Umbilical cord (tissue), 2 donors: ENCODE data around the gene DAB2IP. TPM values are rescaled to one million over a fixed set of nuclear protein-coding genes. Genes with fewer than 3 reads are reported as not detected.
"Not testable (repeated sequence)": the region's sequence is repeated elsewhere in the genome, so short reads cannot be mapped to it uniquely, and the experiment has no call there.

Source experiments
- DNase-seq: peaks from one replicate; pipeline ENCODE4 v3.0.0-alpha.2; 2015; ENCODE audit warnings: low spot score
- total RNA-seq: library from RNA; depleted of rRNA; stranded (reverse); fragments of >200 nt; gene quantifications from one replicate; pipeline ENCODE4 v1.2.3, GENCODE V29; 2014; ENCODE audit warnings: low replicate concordance; ENCODE audit not compliant: insufficient read depth

DAB2IP gene
- total RNA-seq, 1 donor from 2014 or later: 60.9 TPM

DNA sequence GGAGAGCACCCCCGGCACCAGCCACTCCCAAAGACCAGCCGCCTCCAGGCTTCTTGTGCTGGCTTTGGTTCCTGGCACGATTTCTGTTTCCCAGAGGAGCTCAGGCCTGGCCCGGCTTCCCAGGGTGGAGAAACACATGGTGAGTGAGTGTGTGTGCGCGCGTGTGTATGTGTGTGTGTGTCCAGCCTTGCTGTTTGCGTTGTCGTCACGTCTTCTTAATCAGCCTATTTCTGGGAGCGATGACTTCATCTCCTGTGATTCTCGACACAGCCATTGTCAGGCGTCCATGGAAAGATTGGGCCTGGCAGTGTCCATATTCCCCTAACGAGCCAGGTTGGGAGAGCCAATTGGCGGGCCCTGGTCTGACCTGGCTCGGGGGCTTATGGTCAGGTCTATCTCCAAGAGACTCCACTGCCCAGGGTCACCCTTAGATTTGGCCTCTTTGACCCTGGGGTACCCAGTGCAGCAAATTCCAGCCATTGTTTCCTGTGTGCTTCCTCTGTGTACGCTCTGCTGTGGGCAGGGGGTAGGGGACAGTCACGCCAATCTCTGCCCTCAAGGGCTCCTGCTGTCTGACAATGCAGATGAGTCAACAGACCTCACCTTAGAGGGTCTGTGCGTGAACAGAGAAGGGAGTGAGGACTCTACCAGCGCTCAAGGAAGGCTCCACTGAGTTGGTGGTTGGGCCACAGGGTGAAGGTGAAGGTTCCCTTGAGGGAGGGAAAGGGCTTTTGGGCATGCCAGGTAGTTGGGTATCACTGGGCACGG lies 73.8 kb downstream of the DAB2IP start:
- peak; percentile 98 for DNase-seq

DNA sequence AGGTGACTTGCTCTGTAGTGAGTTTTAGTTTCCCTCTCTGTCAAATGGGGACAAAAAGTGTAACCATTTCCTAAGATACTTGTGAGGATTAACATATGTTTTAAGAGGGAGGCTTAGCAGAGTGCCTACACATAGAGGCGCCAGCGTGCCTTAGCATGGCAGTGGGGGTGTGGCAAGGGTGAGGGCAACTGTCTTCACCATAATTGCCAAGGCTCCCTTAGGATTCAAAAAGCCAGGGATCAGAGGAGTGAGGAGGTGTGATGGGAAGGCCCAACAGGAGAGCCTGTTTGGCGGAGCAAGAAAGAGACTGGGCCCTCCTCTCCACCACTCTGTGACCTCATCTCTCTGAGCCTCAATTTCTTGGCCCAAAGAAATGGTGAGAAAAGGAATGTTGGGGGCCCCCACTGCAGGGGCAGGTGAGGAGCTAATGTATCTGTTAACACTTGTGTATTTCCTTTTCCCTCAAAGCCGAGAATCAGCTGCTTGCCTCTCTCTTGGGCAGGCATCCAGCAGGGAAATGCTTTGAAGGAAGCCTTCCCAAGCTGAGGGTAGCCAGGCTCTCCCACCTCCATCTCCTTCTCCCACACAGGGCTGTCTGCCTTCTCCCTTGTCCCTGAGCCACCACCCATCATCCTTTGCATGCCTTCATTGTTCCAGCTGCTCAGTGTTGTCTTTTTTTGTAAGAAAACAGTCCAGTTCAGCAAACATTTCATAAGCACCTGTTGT lies 76.0 kb downstream of the DAB2IP start:
- DNase-seq: no peak

DNA sequence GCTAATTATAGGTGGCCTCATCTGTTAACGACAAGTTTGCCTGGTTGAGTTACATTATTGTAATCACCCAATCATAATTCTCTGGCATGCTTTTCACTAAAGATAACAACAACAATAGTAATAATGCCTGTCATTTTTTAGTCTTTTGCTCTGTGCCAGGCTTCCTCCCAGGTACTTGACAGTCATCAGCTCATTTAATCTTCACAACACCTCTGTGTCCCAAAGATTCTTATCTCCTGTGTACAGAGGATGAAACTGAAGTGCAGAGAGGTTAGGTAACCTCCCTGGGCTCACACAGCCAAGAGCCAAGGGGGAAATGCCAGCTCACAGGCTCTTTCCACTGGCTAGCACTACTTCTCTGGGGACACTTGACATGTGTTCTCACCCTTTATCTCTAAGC lies 77.5 kb downstream of the DAB2IP start:
- no peak for DNase-seq

DNA sequence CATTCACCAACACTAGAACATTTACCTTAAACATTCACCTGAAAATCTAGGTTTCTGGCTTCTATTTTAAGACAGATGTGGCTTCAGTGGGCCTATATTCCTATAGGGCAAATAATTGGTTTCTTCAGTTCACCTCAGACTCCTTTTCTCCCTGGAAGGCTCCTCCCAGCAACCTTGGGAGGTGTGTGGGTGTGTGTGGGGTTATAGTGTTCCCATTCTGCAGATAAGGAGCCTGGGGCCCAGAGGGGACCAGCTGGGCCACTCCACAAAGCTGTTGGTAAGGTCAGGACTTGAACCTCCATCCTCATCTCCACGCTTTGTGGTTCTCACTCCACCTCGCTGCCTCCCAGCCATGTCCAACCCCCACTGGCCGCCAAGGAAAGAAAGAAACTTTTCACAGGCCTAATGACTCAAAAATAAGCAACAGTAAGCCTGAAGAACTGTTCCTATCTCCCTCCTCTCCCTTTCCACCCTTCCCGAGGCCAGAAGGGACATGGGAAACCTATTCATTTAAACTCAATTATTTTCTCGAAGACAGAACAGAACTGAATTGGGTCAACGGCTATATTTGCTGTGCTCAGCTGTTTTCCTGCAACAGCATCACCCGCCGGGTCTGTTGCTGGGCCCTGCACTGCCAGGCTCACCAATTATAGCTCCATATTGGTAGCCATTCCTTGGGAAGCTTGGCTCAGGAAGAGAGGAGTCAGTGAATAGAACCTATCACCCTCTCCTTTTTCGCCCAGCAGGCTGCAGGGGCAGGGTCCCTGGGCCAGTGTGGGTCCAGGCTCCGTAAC lies 78.5 kb downstream of the DAB2IP start:
- no peak for DNase-seq

DNA sequence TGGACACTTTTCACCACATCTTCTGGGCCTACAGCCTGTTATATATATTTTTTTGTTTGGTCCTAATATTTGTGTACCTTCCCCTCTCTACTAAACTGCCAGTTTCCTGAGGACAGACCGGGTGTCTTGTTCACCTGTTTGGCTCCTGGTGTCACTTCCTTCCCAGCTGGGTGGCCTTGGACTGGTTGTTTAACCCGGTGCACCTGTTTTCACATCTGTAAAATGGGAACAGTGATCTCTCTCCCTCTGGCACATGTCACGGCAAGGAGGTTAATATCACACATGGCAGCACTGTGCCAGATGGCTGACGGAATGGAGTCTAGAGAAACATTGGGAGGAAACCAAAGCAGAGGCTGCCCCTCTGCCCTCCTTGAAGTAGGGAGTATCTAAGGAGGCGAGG lies 79.7 kb downstream of the DAB2IP start:
- no peak for DNase-seq

DNA sequence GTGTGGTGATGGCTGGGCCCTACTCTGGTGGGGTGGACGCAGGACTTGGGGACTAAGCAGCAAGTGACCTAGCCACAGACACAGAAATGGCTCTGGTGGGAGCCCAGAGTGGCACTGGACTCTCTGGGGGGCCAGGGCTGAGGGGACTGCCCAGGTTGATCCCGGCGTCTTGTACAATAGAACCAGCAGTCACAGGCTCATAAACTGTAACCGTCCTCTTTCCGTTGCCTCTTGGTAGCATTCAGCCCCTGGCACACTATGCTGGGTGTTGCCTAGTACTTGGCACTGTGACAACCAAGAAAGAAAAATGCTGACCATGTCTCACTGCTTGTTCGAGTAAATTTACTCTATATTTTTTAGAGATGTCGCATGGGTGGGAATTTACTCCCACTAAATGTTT lies 80.5 kb downstream of the DAB2IP start:
- DNase-seq: no peak

DNA sequence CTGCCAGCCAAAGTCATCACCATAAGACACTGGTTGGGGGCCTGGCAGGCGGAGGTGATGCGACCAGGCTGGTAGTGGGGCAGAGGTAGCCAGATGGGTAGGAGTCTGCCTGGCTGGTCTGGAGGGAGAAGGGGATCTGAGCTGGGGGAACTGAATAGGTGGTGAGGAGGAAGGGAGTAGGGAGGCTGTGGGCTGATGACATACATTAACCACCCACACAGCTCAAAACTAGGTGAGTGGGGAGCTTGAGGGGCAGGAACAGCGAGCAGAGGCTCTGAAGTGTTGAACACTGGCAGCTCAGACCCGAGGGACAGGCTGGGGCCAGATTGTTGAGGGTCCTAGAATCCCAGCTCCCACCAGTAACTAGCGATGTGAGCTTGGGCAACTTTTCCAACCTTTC lies 81.0 kb downstream of the DAB2IP start:
- no peak for DNase-seq

DNA sequence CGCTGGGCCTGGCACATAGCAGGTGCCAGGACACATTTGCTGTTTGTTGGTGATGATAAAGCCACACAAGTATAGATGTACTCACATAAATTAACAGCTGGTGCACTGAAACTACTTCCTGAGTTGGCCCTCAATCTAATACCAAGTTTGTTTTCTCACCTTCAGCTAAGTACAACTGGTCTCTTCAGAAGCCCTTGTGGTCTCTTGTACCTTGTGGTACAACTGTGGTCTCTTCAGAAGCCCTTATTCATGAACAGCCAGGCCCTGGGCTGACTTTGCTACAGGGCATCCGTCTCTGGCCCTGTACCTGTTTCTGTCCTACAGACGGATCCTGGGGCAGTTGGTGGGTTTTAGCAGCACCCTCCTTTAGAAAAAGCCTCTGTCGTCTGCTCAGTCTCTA lies 81.5 kb downstream of the DAB2IP start:
- no peak for DNase-seq

DNA sequence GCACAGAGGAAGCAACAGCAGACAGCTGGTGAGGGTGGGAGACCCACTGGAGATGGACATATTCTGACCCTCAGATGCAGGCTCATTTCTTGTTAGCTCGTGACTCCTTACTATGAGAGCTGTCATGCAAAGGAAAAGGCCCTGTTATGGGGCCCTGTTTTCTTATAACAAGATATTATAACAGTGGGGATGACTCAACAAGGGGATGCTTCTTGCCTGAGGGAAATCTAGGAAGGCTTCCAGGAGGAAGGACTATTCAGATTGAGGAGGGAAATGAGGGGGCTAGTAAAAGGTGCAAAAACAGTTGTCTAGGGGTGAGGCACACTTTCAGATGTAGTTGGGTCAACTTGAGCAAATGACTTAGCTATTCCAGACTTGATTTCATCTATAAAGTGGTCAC lies 83.0 kb downstream of the DAB2IP start:
- DNase-seq: no peak

DNA sequence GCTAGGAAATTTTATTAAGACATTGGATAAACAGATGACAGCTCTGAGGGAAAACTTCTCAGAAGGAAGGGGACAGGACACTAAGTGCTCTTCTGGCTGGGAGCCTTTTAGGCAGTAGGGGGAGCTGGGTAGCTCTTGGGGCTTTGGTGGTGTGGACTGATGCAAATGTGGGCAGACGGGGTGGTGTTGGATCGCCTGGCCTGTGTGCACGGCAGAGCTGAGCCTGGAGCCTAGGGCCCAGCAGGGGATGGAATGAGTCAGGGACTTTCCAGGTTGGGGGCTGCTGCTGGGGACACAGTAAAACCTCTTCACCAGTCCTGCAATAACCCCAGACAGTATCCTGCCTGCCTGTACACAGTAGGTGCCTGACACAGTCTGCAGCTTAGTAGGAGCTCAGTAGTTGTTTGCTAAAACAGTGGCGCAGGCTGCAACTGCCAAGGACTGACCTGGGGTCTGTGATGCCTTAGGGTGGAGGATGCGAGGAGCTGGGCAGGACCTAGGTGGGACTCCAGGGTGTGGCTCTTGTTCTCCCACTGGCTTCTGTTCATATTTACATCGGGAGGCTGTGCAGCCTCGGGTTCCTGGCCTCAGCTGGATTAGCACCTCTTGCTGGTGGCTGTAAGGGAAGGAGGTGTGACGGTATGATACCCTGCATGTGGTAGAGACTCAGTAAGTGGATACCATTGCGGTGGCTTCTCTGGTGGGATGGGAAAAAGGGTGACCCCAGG lies 83.8 kb downstream of the DAB2IP start:
- DNase-seq: peak; percentile 14

DNA sequence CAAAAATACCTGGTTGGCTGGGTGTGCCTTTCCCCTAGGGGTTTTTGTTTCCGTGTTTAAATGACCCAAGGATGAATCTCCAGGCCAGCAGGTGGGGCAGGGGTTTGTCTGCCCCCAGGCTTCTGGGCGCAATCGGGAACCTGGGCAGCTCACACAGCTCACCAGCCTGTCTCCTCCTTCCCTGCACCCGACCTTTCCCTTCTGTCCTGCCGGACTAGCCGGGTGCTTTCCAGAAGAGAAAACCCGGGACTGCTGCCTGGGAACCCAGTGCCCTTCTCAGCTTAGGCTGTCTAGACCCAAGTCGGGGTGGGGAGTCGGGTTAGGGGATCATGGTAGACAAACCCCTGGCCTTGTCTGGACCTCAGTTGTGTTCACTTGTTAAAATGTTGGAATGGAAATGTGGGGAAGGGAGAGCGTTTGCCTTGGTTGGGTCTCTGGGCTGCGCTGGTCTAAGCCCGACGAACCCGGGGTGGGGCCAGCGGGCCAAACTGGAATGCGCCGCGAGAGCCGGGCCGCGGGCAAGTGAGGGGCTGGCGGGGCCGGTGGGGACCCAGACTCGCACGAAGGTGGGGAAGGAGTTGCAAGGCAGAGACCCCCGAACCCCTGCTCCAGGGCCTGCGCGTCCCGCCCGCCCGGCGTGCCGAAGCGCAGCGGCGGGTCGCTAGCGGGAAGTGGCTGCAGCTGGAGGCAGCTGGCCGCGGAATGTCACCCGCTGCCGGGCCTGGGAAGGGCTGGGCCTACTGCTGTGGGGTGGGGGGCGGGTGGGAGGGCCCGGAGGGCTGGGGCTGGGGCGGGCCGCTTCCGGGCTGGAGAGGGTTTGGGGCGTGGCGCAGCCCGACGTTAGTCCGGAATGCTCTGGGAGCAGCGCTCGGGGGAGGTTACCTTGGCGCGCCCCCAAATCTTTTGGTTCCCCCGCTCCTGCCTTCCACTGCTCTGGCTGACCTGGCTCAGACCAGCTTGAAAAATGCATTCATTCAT lies 84.6 kb downstream of the DAB2IP start:
- peak; percentile 68 for DNase-seq

DNA sequence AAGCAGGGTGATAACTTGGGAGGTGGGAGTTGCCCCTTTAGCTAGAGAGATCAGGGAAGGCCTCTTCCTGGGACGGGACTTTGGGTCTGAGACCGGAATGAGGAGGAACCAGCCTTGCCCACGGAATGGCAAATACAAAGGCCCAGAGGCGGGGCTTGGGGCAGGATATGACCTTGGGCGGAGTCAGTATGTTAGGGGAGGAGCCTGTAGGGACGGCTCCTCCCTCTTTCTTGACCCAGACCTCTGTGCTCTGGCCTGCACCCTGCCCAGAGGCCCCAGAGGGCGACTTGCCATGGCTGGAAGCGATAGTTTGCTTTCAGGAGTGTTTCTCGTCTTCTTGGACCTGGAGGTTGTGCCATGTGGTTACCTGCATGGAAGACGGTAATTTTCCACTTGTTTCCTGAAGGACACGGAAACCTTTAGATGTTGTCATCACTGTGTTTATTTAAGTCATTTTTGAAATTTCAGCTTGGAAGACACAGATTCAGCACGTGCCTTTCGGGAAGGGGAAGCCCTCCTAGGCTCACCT lies 85.6 kb downstream of the DAB2IP start:
- DNase-seq: no peak

DNA sequence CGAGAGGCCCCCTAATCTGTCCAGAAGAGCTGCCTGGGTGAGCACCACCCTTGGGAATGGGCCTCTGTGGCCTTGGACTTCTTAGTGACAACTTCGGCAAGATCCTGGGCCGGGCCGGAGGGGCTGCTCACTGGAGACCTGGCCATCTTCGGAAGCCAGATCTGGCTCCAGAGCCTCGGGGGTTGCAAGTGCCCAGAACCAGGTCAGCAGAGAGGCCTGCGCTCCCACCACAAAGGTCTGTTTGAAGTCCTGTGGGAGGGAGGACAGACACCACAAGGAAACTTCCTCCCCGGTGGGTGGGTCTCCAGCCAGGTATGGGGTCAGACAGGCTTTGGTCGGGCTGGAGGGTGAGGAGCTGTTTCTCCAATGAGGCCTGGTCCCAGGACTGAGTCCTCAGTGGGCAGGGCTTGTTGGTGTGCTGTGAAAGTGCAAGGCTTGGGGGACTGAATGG lies 86.1 kb downstream of the DAB2IP start:
- no peak for DNase-seq

DNA sequence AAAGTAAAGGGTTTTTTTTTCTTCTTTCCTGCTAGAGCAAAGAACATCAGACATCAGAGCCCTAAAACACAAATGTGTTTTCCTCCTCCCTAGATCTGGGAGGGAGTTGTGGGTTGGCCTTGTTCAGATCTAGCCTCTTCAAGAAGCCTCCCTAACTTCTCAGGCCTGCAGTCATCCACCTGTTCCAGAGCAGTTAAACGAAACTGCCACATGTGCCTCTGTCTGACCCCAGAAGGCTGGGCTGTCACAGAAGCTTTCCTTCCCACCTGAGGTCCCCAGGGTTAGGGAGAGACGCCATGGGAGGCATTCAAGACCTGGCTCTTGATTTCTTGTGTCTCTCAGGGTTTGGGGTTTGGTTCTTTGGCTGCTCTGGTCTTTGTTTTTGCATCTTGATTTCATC lies 87.0 kb downstream of the DAB2IP start:
- no peak for DNase-seq

DNA sequence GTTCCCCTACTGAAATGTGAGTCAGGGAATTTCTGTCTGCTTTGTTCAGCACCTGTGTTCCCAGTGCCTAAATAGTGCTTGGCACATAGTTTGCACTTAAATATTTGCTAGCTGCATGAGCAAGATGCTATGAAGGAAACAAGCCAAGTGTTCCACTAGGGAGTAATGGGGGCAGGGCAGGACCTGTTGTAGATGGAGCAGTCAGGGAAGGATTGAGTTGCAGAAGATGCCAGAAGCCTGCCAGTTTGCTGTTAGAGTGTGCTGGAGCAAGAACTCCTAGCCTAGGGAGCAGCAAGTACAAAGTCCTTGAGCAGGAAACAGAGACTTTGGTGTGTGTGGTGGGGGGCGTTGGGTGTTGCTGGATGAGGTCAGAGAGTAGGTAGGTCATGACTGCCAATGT lies 87.5 kb downstream of the DAB2IP start:
- DNase-seq: no peak

DNA sequence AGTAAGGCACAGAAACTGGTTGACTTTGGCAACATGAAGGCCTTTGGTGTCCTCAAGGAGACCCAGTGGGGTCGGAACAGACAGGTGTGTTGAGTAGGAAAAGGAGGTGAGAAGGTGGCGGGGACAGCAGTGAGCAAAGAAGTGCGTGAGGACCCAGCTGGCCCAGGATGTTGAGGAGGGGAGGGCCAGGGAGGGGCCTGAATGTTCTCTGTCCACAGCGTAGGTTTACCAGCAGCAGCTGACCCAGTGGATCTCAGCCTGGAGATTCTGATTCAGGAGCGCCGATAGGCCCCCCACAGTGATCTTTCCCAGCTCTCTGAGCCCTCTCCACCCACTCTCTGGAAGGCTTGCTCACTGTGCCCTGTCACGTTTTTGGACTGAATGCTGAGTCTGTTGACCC lies 88.5 kb downstream of the DAB2IP start:
- no peak for DNase-seq

DNA sequence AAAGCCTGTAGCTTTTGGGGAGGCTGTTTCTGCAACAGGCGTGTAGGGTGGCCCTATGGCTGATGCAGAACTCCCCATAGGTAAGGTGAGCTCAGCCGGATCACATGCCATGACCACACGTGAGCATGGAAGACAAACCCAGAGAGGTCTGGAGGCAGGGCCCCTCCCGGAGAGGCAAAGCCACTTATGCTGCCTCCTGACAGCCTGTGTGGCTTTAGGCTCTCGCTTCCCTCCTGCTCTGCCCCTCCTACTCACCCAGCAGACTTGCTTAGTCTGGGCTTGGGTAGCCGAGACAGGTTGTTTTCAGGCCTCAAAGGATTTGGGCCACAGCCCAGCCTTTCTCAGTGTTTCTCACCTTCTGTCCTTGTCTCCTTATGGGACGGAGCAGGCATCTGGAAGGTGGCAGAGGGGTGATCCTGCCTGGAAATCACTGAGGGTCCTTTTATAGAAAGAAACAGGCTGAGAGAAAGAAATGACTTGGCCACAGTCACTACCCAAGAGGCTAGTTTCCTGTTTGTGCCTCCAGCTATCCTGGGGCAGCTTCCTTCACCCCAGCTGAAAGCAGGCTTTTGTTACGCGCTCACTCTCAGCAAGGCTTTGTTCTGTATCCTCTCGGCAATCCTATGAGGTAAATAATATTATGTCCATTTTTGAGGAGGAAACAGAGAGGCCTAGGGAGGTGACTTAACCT lies 89.9 kb downstream of the DAB2IP start:
- DNase-seq: no peak

DNA sequence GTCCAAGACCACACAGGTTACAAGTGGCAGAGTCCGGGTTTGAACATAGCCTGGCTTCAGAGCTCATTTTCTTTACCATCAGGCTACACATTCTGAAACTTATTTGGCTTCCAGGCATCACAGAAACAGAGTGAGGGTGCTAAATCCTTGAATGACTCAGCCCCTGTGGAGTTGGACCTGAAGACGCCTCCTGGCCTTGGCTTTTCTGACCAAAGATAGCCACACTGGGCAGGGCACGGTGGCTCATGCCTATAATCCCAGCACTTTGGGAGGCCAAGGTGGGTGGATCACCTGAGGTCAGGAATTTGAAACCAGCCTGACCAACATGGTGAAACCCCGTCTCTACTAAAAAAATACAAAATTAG lies 90.5 kb downstream of the DAB2IP start:
- DNase-seq: not testable (repeated sequence)

DNA sequence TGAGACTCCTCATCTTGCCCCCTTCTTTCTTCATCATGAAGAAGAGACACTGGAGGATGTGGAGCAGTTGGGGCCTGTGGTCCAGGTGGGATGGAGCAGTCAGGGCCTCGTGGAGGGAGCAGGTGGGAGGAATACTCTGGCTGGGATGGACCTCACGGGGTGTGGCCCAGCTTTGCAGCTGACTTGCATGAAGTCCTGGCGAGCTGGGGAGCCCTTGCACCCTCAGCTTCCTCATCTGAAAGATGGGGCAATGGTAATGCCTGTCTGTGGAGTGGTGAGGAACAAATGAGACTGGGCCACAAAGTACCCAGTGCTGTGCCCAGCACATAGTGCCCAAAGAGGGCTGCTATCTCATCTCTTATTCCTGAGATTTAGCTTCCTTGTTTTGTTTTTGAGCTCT lies 91.5 kb downstream of the DAB2IP start:
- no peak for DNase-seq
